Heart left ventricle (tissue), 16 donors: ENCODE results near the gene IFI27. TPM values are rescaled to one million over a fixed set of nuclear protein-coding genes. Genes with fewer than 3 reads are reported as not detected.

Source experiments
- ATAC-seq, 4 donors: fragments of 200-7000 bp; cut with Tn5 transposase; one replicate each; pipeline ENCODE4 v1.9.1; 2020 to 2022; ENCODE audit warnings: moderate library complexity in 4 of 4, mild to moderate bottlenecking in 3 of 4, moderate number of reproducible peaks in 1 of 4
- DNase-seq, 5 donors: peaks; one replicate each; pipeline ENCODE4 v3.0.0-alpha.2; 2020
- H3K27ac ChIP-seq, 12 donors: fragments of 200-600 bp; sonication (generic) in 4 of 12; one replicate each; pipeline versions ENCODE4 v1.5.0 to v1.8.0; 2016 to 2022; ENCODE audit warnings: mild to moderate bottlenecking in 2 of 12
- H3K27me3 ChIP-seq, 9 donors: fragments of 200-600 bp; sonication (generic) in 2 of 9; one replicate each; pipeline versions ENCODE4 v1.5.1 to v1.8.0; 2016 to 2022; ENCODE audit warnings: mild to moderate bottlenecking in 3 of 9
- H3K36me3 ChIP-seq, 9 donors: fragments of 200-600 bp; sonication (generic) in 2 of 9; one replicate each; pipeline versions ENCODE4 v1.5.0 to v1.8.0; 2018 to 2022; ENCODE audit warnings: mild to moderate bottlenecking in 2 of 9
- H3K4me1 ChIP-seq, 12 donors: fragments of 200-600 bp; sonication (generic) in 4 of 12; one replicate each; pipeline versions ENCODE4 v1.5.0 to v1.8.0; 2016 to 2022; ENCODE audit warnings: mild to moderate bottlenecking in 3 of 12
- H3K4me3 ChIP-seq, 12 donors: fragments of 200-600 bp; sonication (generic) in 4 of 12; one replicate each; pipeline versions ENCODE4 v1.5.0 to v1.8.0; 2017 to 2022; ENCODE audit warnings: mild to moderate bottlenecking in 9 of 12, moderate library complexity in 4 of 12
- H3K9me3 ChIP-seq, 12 donors: fragments of 200-600 bp; sonication (generic) in 4 of 12; one replicate each; pipeline versions ENCODE4 v1.5.0 to v1.8.0; 2016 to 2022; ENCODE audit warnings: mild to moderate bottlenecking in 1 of 12
- CTCF ChIP-seq, 12 donors: fragments of 200-600 bp; sonication (generic) in 4 of 12; IDR thresholded peaks; one replicate each; pipeline versions ENCODE4 v1.5.0 to v1.8.0; 2018 to 2022; ENCODE audit warnings: antibody characterized with exemption in 12 of 12, mild to moderate bottlenecking in 5 of 12
- POLR2A ChIP-seq, 2 donors: fragments of 450-650 bp; IDR thresholded peaks; one replicate each; pipeline ENCODE4 v1.6.1; 2017; ENCODE audit warnings: antibody characterized with exemption in 2 of 2, mild to moderate bottlenecking in 2 of 2, moderate library complexity in 2 of 2
- WGBS, 4 donors: extraction: QIAGEN DNeasy Blood & Tissue Kit in 2 of 4; methylation state at CpG; one replicate each; pipeline versions ENCODE4 v1.1.5 to v1.1.7; 2013 to 2018; 5-methylcytosine and 5-hydroxymethylcytosine counted together
- intact Hi-C, 10 donors: fragments of 100-400 bp; cut with DNase I; formaldehyde crosslinking; loops; one replicate each; pipeline versions ENCODE4 v1.11.1 to v1.14.2; 2022
- polyA plus RNA-seq, 2 donors: library from polyadenylated mRNA; stranded (reverse); fragments of 200-250 nt; gene quantifications; one replicate each; pipeline ENCODE4 v1.2.3, GENCODE V29; 2013
- total RNA-seq, 9 donors: library from RNA; depleted of rRNA in 2 of 9; stranded (reverse); fragments of >200 nt in 2 of 9; fragmentation: NEBNext Ultra II Directional in 3 of 9; extraction: Animal tissue kit (Norgen Biotek cat#: 25700) in 3 of 9; gene quantifications; one replicate each; pipeline versions ENCODE4 v1.1.0 to v1.2.4, GENCODE V29; 2016 to 2023
- donor health status: ischemic (EF 13 %, LVEDD 7.1; RV severe dilation, severe dysfunction).
- donor health status: healthy with polysubstance abuse.
- donor health status: DM: no; HTN: yes; CAD: no.
- donor health status: DM: no; HTN: no; CAD: no.
- donor health status: ischemic (EF 25% LVEDD 6.9; RV normal size, moderate dysfunction).
- donor health status: ischemic (EF 25% LVEDD 5.7; RV mildly dilated, moderate dysfunction).
- donor health status: healthy.
- donor health status: DM: yes; HTN: yes; CAD: no.
- donor health status: ischemic (EF 35%, LVEDD 5.7; RV mildly dilated, moderate dysfunction).
- donor health status: nonischemic (EF 11% LVEDD 7.7; RV severe dilation, severe dysfunction).
- donor health status: DM: yes; HTN: yes; CAD: no.
- donor health status: PGD.
- donor health status: ischemic (EF 29% LVEDD 5.4; RV normal size, mild dysfunction).
- donor health status: nonischemic (EF 23%, LVEDD 6.1; RV moderate dilation, normal function).

Gene IFI27
- total and polyA plus RNA-seq, 11 donors, result 135 to 469 (median 262) TPM

- no peak overlapping the region for H3K4me3 ChIP-seq
- 29 to 42% (median 31%) methylated on average over 13 to 18 of the region's 18 CpGs for WGBS, 4 donors
- peak; percentile 81 to 91 (median 86) for DNase-seq
- no peaks in the 10 kb centered on the region for H3K36me3 ChIP-seq
- ATAC-seq, result peak; percentile 61 to 95 (median 94)
- no peak overlapping the region for H3K27ac ChIP-seq
- H3K9me3 ChIP-seq, result peaks cover 0 to 12% (median 0%) of the 10 kb centered on the region in 12 donors
- TF ChIP-seq CTCF (IDR thresholded peaks at IDR 0.05) (peak; percentile 89 to 99 (median 96)), POLR2A (IDR thresholded peaks at IDR 0.05) (no peak)
- H3K27me3 ChIP-seq, result no peaks in the 10 kb centered on the region
- intact Hi-C loops, result loop anchor here (1.0 to 10.0 kb wide), 9 partner anchors 41 to 348 kb away; no protein-coding TSS in a partner anchor
- H3K4me1 ChIP-seq, result no peaks in the 10 kb centered on the region
Measured at GRCh38 chr14:94136575-94137331, 26.2 kb downstream of the IFI27 start.

GRCh38 chr14:94138251-94138650 lies 27.7 kb downstream of the IFI27 start:
- Histone ChIP-seq H3K4me3 (no peak overlapping the region), H3K36me3 (no peaks in the 10 kb centered on the region), H3K27ac (no peak overlapping the region), H3K9me3 (peaks cover 0 to 12% (median 0%) of the 10 kb centered on the region in 12 donors), H3K27me3 (no peaks in the 10 kb centered on the region), H3K4me1 (no peaks in the 10 kb centered on the region)
- DNase-seq (no peak), ATAC-seq (no peak)
- 86 to 91% (median 89%) methylated on average over 9 of the region's 9 CpGs for WGBS, 4 donors
- TF ChIP-seq POLR2A (IDR thresholded peaks at IDR 0.05) (no peak), CTCF (IDR thresholded peaks at IDR 0.05) (no peak)
- intact Hi-C loops, result loop anchor here (5.0 to 10.0 kb wide), 6 partner anchors 39 to 347 kb away; no protein-coding TSS in a partner anchor

GRCh38 chr14:94139006-94139405 lies 28.5 kb downstream of the IFI27 start:
- Histone ChIP-seq H3K9me3 (peaks cover 0 to 12% (median 0%) of the 10 kb centered on the region in 12 donors), H3K4me1 (no peaks in the 10 kb centered on the region), H3K27ac (no peak overlapping the region), H3K27me3 (no peaks in the 10 kb centered on the region), H3K36me3 (no peaks in the 10 kb centered on the region), H3K4me3 (no peak overlapping the region)
- intact Hi-C loops, result loop anchor here (5.0 to 10.0 kb wide), 6 partner anchors 38 to 346 kb away; no protein-coding TSS in a partner anchor
- WGBS, 4 donors, result 74 to 85% (median 80%) methylated on average over 5 of the region's 5 CpGs
- TF ChIP-seq POLR2A (IDR thresholded peaks at IDR 0.05) (no peak), CTCF (IDR thresholded peaks at IDR 0.05) (no peak)
- ATAC-seq (no peak), DNase-seq (no peak)

GRCh38 chr14:94139421-94139820 lies 28.9 kb downstream of the IFI27 start:
- Histone ChIP-seq H3K4me3 (no peak overlapping the region), H3K27me3 (no peaks in the 10 kb centered on the region), H3K36me3 (no peaks in the 10 kb centered on the region), H3K27ac (no peak overlapping the region), H3K9me3 (peaks cover 0 to 12% (median 0%) of the 10 kb centered on the region in 12 donors), H3K4me1 (no peaks in the 10 kb centered on the region)
- ATAC-seq (no peak), DNase-seq (no peak)
- intact Hi-C loops, result loop anchor here (5.0 to 10.0 kb wide), 6 partner anchors 38 to 345 kb away; no protein-coding TSS in a partner anchor
- TF ChIP-seq CTCF (IDR thresholded peaks at IDR 0.05), result no peak
- no peak for TF ChIP-seq POLR2A (IDR thresholded peaks at IDR 0.05)
- WGBS, 4 donors, result 61 to 90% (median 85%) methylated on average over 5 of the region's 5 CpGs
